NCI-H146 (cell line): ENCODE results near the gene KIR2DL3.
"Not testable (repeated sequence)": the region's sequence is repeated elsewhere in the genome, so short reads cannot be mapped to it uniquely, and the experiment has no call there.

Source experiments
- DNase-seq: peaks from one replicate; lab custom pipeline; 2025; lab: John Stamatoyannopoulos, UW

The KIR2DL3 gene

GRCh38 chr19:54738306-54738705 lies at the start of gene KIR2DL3:
Gene KIR2DL3, plus strand, starts transcription at chr19:54738513. Its CDS starts 33 bp downstream, at chr19:54738546.
- not testable (repeated sequence) for DNase-seq

GRCh38 chr19:54691582-54692297 lies 46.6 kb upstream of the KIR2DL3 start:
- DNase-seq, result no peak

GRCh38 chr19:54692298-54692615 lies 46.1 kb upstream of the KIR2DL3 start:
- no peak for DNase-seq

DNA sequence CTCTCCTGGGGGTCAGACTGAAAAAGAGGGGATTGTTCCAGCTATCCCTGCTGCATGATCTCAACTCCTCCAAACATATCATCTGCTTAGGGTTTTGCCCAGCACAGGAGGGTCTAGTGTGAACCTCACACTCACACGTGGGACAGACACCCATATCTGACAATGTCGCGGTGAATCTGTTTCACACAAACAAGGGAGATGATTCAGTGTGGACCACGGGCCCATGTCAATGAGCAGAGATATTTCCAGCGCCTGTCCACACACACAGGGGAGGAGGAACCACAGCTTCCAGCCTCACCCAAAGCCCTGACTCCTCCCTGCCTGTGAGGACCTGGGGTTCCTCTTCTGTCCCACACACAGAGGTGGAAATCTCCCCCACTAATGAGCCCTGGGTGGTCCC lies 43.7 kb upstream of the KIR2DL3 start:
- no peak for DNase-seq

GRCh38 chr19:54696117-54696548 lies 42.2 kb upstream of the KIR2DL3 start:
- DNase-seq, result no peak

- no peak for DNase-seq
These were observed 41.5 kb upstream of the KIR2DL3 start for GRCh38 chr19:54696766-54697165.

- DNase-seq, result not testable (repeated sequence)
These were observed 40.6 kb upstream of the KIR2DL3 start for GRCh38 chr19:54697716-54698115.

- no peak for DNase-seq
These were observed 33.4 kb upstream of the KIR2DL3 start for GRCh38 chr19:54704928-54705327.

DNA sequence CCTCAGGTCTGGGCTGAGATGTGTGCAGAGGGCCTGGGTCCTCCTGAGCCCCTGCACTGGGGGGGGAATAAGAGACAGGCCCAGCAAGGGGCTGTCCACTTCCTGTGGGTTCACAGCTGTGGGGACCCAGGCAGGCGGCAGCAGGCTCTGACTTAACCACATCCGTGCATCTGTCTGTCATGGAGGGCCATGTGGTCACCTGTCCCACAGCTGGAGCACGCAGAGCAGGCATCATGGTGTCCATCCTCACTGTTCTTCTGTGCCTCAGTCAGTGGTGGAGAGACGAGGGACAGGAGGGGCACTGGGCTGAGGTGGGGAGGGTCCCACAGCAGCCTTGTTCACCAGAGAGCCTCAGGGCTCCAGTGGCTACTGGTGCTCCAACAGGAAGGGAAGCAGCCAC lies 30.4 kb upstream of the KIR2DL3 start:
- DNase-seq, result no peak

DNA sequence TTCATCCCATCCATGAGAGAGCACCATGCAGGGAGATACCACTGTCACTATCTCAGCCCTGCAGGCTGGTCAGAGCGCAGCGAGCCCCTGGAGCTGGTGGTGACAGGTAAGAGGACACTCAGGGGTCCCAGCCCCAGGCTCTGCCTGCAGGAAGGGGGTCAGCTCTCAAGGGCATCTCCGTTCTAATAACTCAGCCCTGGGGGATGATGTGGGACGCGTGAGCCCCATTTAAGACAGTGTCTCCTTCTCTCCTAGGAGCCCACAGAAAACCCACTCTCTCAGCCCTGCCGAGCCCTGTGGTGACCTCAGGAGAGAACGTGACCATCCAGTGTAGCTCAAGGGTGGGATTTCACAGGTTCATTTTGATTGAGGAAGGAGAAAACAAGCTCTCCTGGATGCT lies 29.5 kb upstream of the KIR2DL3 start:
- no peak for DNase-seq

GRCh38 chr19:54709212-54709948 lies 28.9 kb upstream of the KIR2DL3 start:
- no peak for DNase-seq

DNA sequence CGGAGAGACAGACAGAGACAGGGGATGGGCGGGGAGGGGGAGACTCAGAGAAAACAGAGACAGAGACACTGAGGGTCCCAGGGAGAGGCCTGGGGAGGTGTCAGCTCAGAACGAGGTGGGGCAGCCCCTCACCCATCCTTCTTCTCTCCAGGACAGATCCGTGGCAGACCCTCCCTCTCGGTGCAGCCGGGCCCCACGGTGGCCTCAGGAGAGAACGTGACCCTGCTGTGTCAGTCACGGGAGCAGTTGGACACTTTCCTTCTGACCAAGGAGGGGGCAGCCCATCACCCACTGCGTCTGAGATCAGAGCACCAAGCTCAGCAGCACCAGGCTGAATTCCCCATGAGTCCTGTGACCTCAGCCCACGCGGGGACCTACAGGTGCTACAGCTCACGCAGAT lies 28.4 kb upstream of the KIR2DL3 start:
- DNase-seq, result not testable (repeated sequence)

DNA sequence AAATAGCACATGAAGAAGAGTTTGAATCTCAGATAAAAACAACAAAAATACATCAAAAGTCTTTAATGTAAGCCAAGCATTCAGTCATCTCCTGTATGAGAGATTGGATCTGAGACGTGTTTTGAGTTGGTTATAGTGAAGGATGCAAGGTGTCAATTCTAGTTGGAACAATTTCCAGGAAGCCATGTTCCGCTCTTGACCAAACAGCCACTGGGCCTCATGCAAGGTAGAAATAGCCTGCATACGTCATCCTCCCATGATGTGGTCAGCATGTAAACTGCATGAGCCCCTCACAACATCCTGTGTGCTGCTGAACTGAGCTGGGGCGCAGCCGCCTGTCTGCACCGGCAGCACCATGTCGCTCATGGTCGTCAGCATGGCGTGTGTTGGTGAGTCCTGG lies 14.2 kb upstream of the KIR2DL3 start, which contains the start of gene KIR3DL3:
TSS of gene KIR3DL3 (plus strand) at position 301 of the 400 bp plus-strand sequence. CDS start at position 356, 55 bp downstream.
- no peak for DNase-seq

GRCh38 chr19:54724644-54725043 lies 13.7 kb upstream of the KIR2DL3 start:
- DNase-seq, result no peak

DNA sequence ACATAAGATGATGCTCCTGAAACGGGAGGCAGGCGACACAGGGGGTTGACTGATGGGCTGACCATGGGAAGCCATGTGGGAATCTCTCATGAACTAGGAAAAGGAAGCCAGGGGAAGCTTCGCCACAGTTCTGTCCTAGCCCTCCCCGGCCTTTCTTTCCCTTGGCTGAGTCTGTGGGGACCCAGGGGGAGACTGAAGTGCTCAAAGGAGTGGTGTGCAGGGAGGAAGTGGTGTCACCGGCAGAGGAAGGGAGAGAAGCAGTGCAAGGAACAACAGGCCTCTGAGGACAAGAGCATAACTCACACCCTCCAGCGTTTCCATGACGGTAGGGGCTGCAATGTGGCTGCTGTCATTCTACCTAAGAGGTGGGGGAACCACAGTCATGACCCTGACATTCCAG lies 13.0 kb upstream of the KIR2DL3 start:
- DNase-seq, result no peak

- no peak for DNase-seq
These were observed 10.8 kb upstream of the KIR2DL3 start for GRCh38 chr19:54727562-54727961.

DNA sequence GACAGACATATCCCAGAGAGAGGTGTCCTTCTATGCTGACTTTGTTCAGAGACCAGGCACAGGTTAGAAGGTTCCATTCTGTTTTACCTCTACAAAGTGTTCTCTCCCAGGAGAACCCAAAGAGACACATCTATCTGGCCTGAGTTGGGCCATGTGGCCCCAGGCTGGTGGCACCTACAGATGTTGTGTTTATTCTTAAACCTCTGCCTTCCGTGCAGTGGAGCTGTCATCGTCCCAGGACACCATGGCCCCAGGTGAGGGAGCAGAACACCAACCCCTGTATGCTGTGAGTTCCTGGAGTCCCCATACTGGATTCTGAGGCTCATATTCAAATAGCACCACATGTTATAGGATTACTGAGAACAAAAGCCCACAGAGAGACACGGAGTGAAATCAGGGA lies 10.1 kb upstream of the KIR2DL3 start:
- no peak for DNase-seq

DNA sequence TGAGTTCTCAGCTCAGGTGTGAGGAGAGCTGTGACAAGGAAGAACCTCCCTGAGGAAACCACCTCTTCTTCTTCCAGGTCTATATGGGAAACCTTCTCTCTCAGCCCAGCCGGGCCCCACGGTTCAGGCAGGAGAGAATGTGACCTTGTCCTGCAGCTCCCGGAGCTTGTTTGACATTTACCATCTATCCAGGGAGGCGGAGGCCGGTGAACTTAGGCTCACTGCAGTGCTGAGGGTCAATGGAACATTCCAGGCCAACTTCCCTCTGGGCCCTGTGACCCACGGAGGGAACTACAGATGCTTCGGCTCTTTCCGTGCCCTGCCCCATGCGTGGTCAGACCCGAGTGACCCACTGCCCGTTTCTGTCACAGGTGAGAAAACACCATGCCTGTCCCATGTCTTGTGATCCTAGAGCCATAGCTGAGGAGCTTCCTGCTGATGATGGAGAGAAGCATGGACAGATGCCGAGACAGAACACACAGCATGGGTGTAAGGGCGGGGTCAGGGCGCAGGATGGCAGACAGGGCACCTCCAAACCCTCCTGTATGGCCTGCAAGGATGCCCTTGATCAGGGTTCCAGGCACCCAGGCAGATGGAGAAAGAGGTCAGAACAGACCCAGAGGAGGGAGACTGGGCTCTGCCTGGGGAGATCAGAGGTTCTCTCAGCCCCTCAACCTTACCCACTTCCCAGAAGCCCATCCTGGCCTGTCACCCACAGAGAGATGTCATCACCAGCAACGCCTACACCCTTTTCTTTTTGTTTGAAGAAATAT lies 8.7 kb upstream of the KIR2DL3 start:
- DNase-seq, result no peak

DNA sequence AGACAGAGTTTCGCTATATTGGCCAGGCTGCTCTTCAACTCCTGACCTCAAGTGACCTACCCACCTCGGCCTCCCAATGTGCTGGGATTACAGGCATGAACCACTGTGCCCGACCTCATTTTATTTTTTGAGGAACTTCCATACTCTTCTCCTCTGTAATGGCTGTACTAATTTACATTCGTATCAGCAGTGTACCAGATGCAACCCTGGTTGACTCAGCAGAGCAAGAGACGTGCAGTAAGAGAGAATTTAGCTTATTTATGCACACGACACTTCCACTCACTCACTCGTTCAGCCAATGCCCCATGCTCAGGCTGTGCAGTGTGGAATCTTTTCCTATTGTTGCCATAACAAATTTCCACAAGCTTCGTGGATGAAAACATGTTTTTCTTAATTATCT lies 7.1 kb upstream of the KIR2DL3 start:
- DNase-seq, result no peak

DNA sequence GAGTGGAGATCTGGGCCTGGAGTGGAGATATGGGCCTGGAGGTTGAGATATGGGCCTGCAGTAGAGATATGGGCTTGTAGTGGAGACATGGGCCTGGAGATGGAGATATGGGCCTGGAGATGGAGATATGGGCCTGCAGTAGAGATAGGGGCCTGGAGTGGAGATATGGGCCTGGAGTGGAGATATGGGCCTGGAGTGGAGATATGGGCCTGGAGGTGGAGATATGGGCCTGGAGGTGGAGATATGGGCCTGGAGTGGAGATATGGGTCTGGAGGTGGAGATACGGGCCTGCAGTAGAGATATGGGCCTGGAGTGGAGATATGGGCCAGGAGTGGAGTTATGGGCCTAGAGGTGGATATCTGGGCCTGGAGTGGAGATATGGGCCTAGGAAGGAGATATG lies 402 bp downstream of the KIR2DL3 start:
- DNase-seq, result no peak

DNA sequence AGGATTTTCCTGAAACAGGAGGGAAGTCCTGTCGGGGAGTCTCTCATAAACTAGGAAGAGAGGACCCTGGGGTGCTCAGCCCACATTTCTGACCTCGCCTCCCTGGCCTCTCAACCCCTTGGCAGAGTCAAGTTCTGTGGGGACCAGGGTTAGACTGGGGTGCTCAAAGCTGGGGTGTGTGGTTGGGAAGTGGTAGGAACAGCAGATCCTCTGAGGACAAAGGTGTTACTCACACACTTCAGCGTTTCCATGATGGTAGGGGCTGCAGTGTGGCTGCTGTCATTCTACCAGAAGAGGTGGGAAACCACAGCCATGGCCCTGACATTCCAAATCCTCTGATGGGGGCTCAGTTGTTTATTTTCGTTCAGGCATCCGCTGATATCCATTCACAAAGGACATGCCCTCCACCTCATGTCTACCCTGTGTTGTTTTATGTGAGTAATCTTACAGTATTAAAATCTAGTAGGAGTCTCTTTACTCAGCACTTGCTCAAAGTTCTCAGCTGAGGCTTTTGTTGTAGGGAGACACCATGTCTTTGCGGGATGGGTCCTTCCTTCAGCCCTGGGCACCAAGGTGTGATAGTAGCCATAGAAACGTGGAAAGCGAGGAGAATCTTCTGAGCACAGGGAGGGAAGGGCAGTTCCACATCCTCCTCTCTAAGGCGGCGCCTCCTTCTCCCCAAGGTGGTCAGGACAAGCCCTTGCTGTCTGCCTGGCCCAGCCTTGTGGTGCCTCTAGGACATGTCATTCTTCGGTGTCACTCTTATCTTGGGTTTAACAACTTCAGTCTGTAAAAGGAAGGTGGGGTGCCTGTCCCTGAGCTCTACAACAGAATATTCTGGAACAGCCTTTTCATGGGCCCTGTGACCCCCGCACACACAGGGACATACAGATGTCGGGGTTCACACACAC lies 1.5 kb downstream of the KIR2DL3 start:
- DNase-seq, result no peak

DNA sequence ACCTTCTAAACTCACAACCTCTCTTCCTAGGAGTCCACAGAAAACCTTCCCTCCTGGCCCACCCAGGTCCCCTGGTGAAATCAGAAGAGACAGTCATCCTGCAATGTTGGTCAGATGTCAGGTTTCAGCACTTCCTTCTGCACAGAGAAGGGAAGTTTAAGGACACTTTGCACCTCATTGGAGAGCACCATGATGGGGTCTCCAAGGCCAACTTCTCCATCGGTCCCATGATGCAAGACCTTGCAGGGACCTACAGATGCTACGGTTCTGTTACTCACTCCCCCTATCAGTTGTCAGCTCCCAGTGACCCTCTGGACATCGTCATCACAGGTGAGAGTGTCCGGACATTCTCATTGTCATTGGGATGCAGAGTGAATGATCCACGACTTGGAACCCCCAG lies 3.6 kb downstream of the KIR2DL3 start:
- DNase-seq, result not testable (repeated sequence)
